Activated gamma-delta T cell (primary cell): ENCODE measurements around the gene TRMT2A.

Source experiments
- DNase-seq: peaks from one replicate; lab custom pipeline; 2025; lab: John Stamatoyannopoulos, UW

The TRMT2A gene

DNA sequence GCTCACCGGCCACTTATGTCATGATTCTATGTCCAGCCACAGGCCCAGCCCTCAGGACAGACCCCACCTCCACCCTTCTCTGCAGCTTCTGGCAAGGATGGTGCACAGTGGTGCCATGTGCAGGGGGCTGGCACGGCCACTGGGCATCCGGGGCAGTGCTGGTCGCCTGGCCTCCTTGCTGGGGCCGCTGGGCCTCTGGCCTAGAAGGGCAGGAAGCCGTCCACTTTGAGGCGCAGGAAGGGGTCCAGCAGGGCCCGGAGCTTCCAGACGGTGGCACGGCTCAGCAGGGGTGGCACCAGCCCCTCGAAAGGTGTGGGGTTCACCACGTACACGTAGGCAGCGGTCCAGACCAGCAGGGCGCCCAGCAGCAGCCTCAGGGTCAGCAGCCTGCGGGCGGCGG lies 31.4 kb upstream of the TRMT2A start:
- DNase-seq, result no peak

DNA sequence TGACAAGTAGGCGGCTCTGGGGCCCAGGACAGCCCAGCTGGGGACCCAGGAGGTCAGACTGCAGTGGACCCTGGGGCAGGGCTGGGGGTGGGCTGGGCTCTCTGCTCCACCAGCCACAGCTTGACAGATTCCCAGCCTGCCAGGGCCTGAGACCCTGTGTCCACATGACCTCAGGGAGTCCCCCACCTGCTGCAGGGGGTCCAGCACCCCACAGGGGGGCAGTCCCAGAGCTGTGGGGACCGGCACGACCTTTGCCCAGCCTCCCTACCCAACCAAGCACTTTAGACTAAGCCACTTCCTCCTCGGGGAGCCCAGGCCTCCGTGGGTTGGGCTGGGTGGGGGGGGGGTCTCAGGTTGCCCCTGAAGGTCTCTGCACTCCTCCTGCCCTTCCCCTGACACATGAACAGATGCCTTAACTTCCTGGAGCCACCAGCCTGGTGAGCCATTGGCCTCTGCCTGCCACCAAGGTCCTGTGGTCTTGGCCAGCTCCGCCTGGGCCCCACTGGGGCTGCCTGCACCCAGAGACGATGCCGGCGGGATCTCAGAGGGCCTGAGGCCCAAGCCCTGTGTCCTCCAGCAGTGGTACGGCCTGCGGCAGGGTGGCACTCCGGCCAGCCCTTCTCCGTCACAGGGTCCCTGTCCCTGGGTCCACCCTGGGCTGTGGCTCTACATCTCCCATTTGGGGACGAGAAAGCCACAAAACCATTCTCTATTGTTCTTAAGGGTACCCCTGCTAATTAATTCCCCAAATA lies 30.4 kb upstream of the TRMT2A start:
- DNase-seq, result no peak

DNA sequence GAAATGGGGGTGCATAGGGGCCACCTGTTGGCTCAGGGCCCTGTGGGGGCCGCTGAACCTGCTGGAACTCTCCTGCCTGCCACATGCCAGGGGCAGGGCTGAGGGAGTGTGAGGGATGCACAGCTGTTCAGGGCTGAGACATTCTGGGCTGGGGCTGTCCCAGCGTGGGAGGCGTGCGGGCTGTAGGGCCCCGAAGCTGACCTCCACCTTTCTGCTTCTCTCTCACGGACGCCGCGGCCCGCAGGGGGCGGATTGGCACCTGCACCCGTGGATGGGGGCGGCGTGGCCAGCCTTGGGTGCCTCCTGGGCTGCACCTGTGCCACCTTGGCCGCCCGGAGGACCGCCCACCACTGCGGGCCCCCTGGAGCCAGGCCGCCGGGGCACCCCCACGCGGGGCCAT lies 29.8 kb upstream of the TRMT2A start:
- no peak for DNase-seq

DNA sequence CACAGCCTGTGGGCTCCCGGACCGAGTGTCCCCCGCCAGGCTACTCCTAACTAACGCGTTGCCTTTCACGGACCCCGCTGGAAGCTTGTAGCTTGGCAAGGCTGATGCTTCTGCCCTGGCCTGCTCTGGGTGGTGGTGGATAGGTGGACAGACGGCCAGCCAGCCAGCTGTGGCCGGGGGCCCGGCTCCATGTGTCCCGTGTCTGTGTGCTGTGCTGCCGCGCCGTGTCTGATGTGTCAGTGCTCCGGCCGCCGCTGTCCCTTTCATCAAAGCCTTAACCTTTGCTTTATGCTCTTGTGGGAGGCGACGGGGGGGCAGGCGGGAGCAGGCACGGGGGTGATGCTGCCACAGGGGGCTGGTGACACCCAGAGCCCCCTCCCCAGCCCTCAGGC lies 28.8 kb upstream of the TRMT2A start:
- DNase-seq, result no peak

DNA sequence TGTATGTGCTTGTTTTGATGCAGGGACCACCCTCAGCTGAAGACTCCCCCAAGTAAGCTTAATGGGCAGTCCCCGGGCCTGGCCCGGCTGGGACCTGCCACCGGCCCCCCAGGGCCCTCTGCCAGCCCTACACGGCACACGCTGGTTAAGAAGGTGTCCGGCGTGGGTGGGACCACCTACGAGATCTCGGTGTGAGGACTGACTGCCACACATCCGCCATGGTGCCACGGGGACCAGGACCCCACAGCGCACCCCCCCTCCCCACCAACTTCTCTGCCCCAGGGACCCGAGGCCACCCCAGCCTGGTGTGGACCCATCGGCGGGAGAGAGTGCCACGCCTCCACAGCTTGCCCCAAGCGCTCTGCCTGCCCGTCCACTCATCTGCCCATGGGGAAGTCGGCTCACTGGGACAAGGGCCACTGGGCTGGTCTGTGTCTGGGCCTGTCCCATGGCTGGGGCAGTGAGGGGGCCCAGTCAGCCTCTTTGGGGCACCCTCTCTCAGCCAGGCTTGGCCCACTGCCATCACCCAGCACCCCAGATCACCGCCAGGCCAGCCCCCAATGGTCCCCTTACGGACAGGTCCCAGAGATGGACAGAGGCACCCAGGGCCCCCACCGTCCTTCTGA lies 28.3 kb upstream of the TRMT2A start:
- no peak for DNase-seq

DNA sequence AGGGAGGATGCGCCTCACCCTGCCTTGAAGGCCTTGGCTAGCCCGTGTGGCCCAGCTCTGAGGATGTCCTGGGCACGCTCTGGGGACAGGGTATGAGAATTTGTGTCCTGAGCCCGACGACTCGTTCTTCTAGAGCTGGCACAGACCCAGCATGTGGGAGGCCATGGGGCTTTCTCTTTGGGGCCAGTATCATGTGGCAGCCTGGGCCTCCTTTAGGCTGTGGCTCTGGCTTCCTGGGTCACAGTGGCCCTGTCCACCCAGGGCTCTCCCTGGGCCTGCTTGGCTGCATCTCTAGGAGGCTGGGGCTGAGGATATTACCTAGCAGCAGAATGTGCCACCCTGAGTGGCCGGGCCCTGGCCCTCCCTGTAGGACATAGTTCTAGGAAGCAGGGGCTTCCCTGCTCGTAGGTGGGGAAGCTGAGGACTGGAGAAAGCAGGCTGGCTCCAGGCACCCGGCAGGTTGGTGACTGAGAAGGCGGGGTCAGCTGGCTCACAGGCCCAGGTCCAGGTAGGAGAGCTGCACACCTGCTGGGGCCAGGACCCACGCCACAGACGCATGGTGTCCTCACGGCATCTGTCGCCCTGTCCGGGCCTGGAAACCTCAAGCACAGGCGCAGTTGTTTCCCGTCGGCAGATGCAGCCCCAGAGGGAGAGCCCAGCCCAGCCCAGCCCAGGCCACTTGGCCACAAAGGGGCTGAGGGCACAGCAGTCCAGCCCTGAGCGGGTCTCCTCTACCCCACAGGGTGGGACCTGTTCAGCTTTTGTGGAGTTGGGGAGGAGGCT lies 27.0 kb upstream of the TRMT2A start:
- DNase-seq, result no peak

DNA sequence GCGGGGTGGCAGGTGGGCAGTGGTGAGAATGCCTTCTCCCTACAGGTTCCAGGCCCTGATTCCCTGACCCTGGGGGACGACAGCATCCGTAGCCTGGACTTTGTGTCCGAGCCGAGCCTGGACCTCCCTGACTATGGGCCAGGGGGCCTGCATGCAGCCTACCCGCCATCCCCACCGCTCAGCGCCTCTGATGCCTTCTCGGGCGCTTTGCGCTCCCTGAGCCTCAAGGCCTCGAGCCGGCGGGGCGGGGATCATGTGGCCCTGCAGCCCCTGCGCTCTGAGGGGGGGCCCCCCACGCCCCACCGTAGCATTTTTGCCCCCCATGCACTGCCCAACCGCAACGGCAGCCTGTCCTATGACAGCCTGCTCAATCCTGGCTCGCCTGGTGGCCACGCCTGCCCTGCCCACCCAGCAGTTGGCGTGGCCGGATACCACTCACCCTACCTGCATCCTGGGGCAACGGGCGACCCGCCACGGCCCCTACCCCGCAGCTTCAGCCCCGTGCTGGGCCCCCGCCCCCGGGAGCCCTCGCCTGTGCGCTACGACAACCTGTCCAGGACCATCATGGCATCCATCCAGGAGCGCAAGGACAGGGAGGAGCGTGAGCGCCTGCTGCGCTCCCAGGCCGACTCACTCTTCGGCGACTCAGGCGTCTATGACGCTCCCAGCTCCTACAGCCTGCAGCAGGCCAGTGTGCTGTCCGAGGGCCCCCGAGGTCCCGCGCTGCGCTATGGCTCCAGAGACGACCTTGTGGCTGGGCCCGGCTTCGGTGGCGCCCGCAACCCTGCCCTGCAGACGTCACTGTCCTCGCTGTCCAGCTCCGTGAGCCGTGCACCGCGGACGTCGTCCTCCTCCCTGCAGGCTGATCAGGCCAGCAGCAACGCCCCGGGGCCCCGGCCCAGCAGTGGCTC lies 25.9 kb upstream of the TRMT2A start:
- no peak for DNase-seq

DNA sequence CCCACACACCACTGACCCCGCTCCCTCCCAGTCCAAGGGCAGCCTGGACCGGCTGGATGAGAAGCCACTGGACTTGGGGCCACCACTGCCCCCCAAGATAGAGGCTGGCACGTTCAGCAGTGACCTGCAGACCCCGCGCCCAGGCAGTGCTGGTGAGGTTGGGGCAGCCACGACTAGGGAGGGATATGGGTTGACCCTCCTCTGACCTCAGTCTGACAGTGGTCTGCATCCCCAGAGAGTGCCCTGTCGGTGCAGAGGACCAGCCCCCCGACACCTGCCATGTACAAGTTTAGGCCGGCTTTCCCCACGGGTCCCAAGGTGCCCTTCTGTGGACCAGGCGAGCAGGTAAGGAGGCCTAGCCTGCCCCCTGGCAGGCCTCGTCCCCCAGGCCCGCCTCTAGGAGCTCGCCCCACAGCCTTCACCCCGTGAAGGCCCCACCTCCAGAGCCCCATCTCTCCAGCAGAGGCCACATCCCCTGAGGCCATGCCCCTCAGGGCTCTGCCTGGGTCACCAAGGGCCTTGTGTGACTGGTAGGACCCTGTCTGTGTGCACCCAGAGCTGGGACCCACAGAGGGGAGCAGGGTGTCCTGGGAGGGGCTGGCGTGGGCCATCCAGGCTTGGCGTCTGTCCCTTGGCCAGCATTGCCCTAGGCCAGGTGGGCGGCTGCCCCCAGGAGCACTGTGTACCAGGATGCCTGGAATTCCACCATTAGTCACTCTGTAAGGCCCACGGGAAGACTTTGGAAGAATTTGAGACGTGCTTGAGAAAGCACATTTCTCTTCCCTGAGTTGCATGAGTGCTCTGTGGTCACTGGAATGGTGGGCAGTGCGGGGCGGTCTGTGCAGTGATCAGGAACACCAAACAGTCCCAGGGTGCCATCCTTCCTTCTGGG lies 24.4 kb upstream of the TRMT2A start:
- DNase-seq, result no peak

DNA sequence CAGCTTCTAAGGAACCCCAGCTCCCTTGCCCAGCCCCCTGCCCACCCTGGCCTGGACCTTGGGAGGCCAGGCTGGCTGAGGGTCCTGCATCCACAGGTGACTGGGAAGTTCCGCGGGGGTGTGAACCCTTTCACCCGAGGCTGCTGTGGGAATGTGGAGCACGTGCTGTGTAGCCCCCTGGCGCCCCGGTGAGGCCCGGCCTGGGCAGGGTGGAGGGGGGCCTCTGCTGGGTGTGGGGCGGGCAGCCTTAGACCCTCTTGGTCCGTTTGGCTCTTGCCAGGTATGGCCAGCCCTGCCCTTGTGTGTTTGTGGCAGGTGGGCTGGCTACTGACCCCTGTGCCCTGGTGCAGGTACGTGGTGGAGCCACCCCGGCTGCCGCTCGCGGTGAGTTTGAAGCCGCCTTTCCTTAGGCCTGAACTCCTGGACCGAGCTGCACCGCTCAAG lies 23.5 kb upstream of the TRMT2A start:
- no peak for DNase-seq

DNA sequence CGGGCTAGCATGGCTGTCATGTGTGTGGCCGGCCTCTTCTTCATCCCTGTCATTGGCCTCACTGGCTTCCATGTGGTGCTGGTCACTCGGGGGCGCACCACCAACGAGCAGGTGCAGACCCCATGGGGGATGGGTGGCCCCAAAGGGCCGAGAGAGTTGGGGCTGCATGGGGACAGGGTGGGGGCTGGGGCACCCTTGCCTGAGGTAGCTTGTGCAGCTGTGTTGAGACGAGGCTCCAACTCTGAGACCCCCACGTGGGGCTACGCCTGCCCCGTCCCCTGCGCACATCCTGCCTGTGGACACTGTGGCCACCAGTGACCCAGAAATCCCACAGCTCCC lies 23.1 kb upstream of the TRMT2A start:
- DNase-seq, result no peak

DNA sequence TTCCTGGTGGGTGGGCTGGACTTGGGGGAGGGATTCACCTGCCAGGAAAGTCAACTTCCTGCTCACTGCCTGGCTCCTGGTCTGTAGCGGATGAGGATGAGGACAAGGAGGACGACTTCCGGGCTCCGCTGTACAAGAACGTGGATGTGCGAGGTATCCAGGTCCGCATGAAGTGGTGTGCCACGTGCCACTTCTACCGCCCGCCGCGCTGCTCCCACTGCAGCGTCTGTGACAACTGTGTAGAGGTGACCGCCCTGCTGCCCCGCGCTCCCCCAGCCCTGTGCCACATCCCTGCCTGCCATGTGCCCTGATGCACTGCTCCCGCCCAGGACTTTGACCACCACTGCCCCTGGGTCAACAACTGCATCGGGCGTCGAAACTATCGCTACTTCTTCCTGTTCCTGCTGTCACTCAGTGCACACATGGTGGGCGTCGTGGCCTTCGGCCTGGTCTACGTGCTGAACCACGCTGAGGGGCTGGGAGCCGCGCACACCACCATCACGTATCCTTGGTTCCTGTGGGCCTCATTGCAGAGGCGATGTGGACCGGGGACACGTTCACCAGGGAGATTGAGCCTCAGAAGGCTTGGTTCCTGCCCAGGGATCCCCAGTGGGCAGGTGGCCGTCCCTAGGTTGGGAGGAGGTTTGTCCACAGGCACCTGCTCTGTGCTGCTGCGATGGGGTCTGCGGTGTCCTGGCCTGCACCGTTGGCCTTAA lies 22.5 kb upstream of the TRMT2A start:
- DNase-seq, result no peak

DNA sequence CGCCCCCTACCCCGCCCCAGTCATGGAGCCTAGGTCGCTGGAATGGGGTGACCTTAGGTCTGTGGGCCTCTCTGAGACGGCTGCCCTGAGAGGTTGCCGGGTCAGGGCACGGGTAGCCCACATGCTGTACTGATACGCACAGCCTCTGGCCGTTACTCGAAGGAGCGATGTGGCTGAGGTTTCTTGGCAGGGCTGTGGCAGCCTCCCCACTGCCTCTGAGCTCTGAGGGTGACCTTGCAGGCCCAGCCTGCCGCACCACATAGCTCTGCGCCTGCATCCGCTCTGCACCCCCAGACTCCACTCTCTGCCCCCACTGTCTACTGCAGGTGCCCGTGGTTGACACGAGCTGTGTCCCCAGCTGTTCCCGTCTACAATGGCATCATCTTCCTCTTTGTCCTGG lies 21.8 kb upstream of the TRMT2A start:
- DNase-seq, result no peak

DNA sequence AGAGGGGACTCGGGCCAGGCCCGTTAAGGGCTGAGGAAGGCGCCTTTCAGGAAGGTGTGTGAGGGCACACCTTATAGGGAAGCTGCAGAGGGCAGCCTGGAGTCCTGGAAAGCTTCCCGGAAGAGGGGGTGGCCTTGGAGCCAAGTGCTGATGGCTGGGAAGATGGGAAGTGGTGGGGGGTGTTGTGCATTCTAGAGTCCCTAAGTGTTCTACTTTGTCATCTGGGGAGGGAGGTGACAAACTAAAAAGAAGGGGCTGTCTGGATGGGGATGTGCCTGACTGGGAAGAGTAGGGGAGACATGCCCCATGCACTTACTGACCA lies 21.4 kb upstream of the TRMT2A start:
- no peak for DNase-seq

DNA sequence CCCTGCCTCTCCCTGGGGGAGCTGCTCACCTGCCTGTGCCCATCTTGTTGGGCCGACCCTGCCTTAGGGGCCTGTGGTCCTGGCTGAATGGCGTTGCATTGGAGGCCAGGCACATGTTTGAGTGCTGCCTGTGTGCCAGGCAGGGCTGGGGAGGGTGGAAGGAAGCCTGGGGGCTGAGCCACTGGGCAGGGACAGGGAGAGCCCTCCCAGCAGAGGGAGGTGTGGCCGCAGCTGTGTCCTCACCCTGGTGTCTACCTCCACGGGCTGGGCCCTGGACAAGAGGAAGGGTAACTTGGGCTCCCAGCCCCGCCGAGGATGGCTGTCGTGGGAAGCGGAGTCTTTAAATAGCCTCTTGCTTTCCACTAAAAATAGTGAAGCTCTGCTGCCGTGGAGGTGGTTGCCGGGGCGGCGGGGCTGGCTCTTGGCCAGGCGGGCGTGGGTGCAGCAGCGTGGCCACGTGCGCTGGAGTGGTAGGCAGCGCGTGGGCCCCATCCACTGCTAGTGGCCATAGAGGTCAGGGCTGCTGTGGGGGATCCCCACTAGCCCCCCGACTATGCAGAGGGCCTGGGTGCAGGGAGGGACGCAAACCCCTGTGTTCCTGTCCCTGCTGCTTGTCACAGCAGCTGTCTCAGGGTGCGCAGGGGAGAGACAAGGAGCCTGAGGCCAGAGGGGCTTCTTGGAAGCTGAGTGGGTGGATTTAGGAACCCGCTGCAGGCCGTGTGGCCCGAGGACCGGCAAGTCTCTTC lies 20.8 kb upstream of the TRMT2A start:
- DNase-seq, result no peak

DNA sequence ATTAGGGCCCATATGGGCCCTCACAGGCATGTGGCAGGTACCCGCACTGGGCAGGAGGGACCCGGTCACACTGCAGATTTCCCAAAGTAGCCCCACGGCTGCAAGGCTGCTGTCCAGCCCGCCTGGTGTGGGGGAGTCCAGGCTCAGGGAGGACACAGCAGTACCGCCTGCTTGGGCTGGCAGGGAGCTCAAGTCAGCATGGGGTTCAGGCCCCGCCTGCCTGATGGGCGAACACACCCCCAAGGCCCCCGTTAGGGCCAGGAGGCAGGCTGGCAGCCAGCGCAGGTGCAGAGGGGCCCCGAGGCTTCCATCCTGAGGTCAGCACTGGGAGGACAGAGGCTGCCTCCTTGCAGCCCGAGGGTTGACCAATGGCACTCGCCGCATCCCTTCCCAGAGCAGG lies 20.1 kb upstream of the TRMT2A start:
- no peak for DNase-seq

DNA sequence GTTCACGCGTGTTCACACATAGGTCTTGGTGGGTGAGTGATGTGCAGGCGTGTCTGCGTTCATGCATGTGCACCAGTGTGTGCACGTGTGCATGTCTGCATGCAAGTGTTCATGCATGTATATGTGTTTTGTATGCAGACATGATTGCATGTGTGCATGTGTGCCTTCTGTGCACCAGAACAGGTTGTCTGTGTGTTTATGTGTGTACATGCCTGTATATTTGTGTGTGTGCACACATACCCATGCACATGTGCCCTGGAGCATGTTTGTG lies 19.5 kb upstream of the TRMT2A start:
- DNase-seq, result no peak

DNA sequence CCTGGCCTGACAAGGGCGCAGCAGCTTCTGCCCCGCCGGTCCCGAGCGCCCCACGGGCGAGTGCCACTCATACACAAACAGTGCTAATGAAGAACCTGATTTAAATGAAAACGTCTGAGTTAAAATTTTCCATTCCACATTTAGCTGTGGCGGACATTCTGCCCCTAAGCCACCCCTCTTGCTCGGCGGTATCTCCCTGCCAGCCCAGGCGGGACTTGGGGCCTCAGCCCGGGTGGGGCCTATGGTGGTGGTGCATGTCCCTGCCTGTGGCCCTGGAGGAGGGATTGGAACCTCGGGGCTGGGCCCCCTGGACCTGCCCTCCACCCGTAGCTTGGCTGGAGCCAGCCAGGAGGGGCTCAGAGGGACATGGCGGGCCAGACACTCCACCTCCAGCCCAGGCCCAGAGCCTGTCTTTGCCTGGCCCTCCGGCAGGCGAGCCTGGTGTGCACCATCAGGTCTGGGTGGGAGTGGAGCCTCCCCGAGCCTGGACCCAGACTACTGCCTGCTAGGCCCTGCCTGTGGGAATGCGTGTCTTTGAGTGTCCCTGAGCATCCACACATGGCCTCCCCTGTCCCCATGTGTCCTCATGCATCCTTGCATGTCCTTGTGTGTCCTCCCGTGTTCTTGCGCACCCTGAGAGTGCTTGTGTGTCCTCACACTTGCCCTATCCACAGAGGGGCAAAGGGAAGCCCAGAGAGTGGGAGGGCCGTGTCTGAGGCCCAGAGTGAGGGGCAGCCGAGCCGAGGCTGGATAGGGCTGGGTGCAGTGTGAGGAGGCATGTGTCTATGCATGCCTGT lies 19.0 kb upstream of the TRMT2A start:
- DNase-seq, result no peak

DNA sequence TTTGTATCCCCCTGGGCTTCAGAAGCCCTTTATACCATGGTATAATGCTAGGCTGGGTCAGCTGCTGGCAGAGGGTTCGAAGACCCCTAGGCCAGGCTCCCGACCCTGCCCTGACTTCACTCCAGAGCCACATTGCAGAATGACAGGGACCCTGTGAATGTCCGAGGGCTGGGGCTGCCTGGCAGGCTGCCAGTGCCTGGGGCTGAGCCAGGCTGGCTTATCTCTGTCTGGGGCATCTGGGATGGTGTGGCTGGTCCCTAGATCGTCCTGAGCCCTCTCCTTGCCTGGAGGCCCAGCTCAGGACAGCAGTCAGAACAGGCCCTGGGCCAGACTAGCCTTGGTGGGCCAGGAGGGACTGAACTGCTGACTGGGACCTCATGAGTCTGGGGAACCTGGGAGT lies 18.2 kb upstream of the TRMT2A start:
- DNase-seq, result no peak

DNA sequence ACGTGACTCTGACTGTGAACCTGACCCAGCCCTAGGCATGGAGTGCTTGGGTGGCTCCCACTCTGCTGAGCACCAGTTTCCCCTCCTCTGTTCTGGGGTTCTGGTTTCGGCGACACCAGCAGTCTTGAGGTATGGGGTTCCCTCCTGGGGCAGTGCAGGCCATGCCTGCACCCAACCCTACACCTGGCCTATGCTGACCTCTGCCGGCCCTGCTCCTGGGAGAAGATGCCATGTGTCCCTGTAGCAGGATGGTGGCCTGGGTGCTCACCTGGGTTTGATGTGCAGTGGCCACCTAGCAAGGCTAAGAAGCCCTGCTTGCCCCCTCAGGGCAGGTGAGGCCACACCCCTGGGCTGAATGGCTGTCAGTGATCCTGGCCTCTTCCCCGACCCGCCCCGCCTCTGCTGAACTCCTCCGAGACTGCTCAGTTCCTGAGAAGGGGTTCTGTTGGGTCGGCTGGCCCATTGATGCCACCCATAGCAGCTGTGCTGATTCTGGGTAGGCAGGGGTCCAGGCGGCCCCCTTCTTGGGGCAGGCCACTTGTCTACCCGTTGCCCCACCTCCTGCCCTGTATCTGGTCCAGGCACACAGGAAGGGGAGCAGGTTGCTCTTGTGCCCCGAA lies 17.0 kb upstream of the TRMT2A start:
- DNase-seq, result no peak
